NT2/D1 (cell line): ENCODE results near the gene ACIN1.

ENCODE experiments used
- SUZ12 ChIP-seq: IDR thresholded peaks from 2 replicates; pipeline ENCODE4 v1.6.1; 2011; ENCODE audit not compliant: insufficient read length, insufficient read depth; ENCODE audit errors: extremely low read depth
- ZNF274 ChIP-seq: IDR thresholded peaks from 2 replicates; pipeline ENCODE4 v1.6.1; 2011; ENCODE audit warnings: mild to moderate bottlenecking, low read depth, low read length

DNA sequence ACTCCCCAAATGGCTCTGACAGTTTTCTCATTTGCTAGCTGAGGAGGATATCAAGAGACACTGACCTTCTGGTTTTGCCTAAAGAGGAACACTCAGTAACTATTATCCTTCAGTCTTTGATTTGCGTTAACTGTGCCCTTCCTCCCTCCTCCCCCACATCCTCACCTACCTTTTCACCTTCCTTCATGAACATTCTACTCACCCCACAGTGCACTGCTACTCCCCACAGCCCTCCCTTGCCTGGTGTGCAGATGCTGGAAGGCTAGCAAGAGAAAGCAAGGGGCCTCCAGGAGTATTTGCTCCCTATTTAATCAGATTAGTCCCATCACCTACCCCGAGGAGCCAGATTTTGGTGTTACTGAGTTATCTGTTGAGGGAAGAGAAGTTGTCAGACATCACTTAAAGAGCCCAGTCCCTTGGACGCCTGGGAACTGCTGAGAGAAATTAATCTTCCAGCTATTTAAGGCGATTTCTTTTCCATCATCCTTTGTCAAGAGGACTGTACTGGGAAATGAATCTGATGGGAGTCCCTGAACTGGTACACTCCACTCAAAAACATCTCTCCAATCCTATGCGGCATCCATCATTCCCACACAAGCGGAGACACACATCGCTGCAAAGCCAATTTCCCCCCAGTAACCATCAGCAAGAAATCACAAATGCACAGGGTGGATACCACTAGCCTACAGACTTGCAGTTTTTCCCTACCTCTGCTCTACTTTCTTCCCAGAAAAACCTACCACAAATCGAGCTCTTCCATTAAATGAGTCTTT, 71.7 kb downstream of the ACIN1 start:
- TF ChIP-seq ZNF274 (no peak), SUZ12 (no peak)
